Measurements from ENCODE around the gene ZNF628.

- TF ChIP-seq TRIM28 (IDR thresholded peaks at IDR 0.05; ENCODE audit: borderline replicate concordance, low read length) = no peak
- TF ChIP-seq ZNF776 (tag by site-specific recombination; IDR thresholded peaks at IDR 0.05; ENCODE audit: borderline replicate concordance) = no peak
- no peak for TF ChIP-seq ATF2 (tag by site-specific recombination; IDR thresholded peaks at IDR 0.05; ENCODE audit: low read depth)
- TF ChIP-seq ZSCAN5A (tag by site-specific recombination; IDR thresholded peaks at IDR 0.05) = no peak
- no peak for TF ChIP-seq ZNF302 (tag by site-specific recombination; IDR thresholded peaks at IDR 0.05; ENCODE audit: low read depth)
- no peak for TF ChIP-seq ZBTB8A (tag by site-specific recombination; IDR thresholded peaks at IDR 0.05)
- TF ChIP-seq AEBP2 (tag by site-specific recombination; IDR thresholded peaks at IDR 0.05; ENCODE audit: borderline replicate concordance) = no peak
- no peak for TF ChIP-seq CTCF (tag by site-specific recombination; IDR thresholded peaks at IDR 0.05)
- TF ChIP-seq ZNF132 (tag by site-specific recombination; IDR thresholded peaks at IDR 0.05; ENCODE audit: borderline replicate concordance) = no peak
- TF ChIP-seq ZNF274 (IDR thresholded peaks at IDR 0.05; ENCODE audit: low read length) = no peak
- no peak for TF ChIP-seq ZNF274 (tag by site-specific recombination; IDR thresholded peaks at IDR 0.05; ENCODE audit: borderline replicate concordance)
- TF ChIP-seq ZNF510 (tag by site-specific recombination; IDR thresholded peaks at IDR 0.05; ENCODE audit: insufficient replicate concordance) = no peak
Measured at GRCh38 chr19:55446060-55446459, 30.4 kb upstream of the ZNF628 start.

Measured in HEK293 (cell line).